Right lobe of liver (tissue), 6 donors: Measurements from ENCODE around the gene KCNQ1OT1. TPM values are rescaled to one million over a fixed set of nuclear protein-coding genes. Genes with fewer than 3 reads are reported as not detected.

Experiments
- ATAC-seq, 4 donors: fragments of 200-7000 bp; cut with Tn5 transposase; one replicate each; pipeline ENCODE4 v1.9.1; 2020; ENCODE audit warnings: mild to moderate bottlenecking in 4 of 4, moderate library complexity in 4 of 4
- DNase-seq, 3 donors: peaks; one replicate each; pipeline ENCODE4 v3.0.0-alpha.2; 2020
- H3K27ac ChIP-seq, 3 donors: fragments of 200-600 bp; one replicate each; pipeline ENCODE4 v1.8.0; 2022
- H3K27me3 ChIP-seq, 2 donors: fragments of 200-600 bp; one replicate each; pipeline ENCODE4 v1.8.0; 2022
- H3K36me3 ChIP-seq, 4 donors: fragments of 200-600 bp; sonication (generic) in 1 of 4; one replicate each; pipeline versions ENCODE4 v1.5.1 to v1.8.0; 2017 to 2022; ENCODE audit warnings: control low read depth in 1 of 4
- H3K4me1 ChIP-seq, 4 donors: fragments of 200-600 bp; sonication (generic) in 1 of 4; one replicate each; pipeline versions ENCODE4 v1.5.1 to v1.8.0; 2017 to 2022; ENCODE audit warnings: control low read depth in 1 of 4
- H3K4me3 ChIP-seq, 3 donors: fragments of 200-600 bp; one replicate each; pipeline ENCODE4 v1.8.0; 2022
- H3K9me3 ChIP-seq, 4 donors: fragments of 200-600 bp; sonication (generic) in 1 of 4; one replicate each; pipeline versions ENCODE4 v1.5.1 to v1.8.0; 2017 to 2022; ENCODE audit warnings: control low read depth in 1 of 4
- POLR2A ChIP-seq: fragments of 450-650 bp; IDR thresholded peaks from one replicate; pipeline ENCODE4 v1.6.1; 2017; ENCODE audit warnings: antibody characterized with exemption, mild to moderate bottlenecking
- WGBS: methylation state at CpG from one replicate; pipeline ENCODE4 v1.1.6; 2018; ENCODE audit warnings: low coverage, low lambda C conversion rate; ENCODE audit not compliant: insufficient coverage; ENCODE audit errors: missing lambda C conversion rate; 5-methylcytosine and 5-hydroxymethylcytosine counted together
- intact Hi-C, 2 donors: fragments of 100-400 bp; cut with DNase I; formaldehyde crosslinking; loops; one replicate each; pipeline versions ENCODE4 v1.11.2 to v1.14.1; 2022
- total RNA-seq, 6 experiments: library from RNA; depleted of rRNA in 2 of 6; stranded (reverse); fragments of >200 nt in 2 of 6; fragmentation: NEBNext Ultra II Directional in 3 of 6; extraction: Animal tissue kit (Norgen Biotek cat#: 25700) in 3 of 6; gene quantifications; one replicate each; pipeline versions ENCODE4 v1.1.0 to v1.2.4, GENCODE V29; 2016 to 2023
- TF ChIP-seq, protein P1 (sequence below), 4 donors: fragments of 200-600 bp in 3 of 4; fragments of 450-650 bp in 1 of 4; IDR thresholded peaks; one replicate each; pipeline versions ENCODE4 v1.5.1 to v1.8.0; 2016 to 2022; ENCODE audit warnings: antibody characterized with exemption in 4 of 4, mild to moderate bottlenecking in 2 of 4
- donor health status: DM: no; HTN: yes; CAD: no.
- donor health status: DM: no; HTN: no; CAD: no.
- donor health status: DM: no; HTN: no; CAD: no.
- donor health status: DM: no; HTN: yes; CAD: no.
- donor health status: DM: no; HTN: yes; CAD: no.

The KCNQ1OT1 gene
- total RNA-seq, 6 experiments from 2014 or later = 0.37 to 1.7 (median 0.60) TPM

DNA sequence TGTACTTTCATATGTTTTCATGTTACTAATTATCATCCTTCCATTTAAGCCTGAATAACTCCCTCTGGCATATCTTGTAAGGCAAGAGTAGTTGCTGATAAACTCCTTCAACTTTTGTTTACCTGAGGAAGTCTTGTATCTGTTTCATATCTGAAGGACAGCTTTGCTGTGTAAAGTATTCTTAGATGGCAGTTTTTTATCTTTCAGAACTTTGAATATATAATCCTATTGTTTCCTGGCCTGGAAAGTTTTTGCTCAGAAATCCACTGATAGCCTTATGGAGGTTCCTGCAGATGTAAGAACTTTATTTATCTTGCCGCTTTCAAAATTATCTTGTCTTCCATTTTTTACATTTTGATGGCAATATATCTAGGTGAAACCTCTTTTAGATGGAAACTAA, 69.1 kb downstream of the KCNQ1OT1 start:
- Histone ChIP-seq H3K27ac (no peak overlapping the region), H3K36me3 (no peaks in the 10 kb centered on the region), H3K4me1 (no peaks in the 10 kb centered on the region), H3K9me3 (peaks cover 0 to 20% (median 6%) of the 10 kb centered on the region in 4 donors), H3K27me3 (no peaks in the 10 kb centered on the region), H3K4me3 (no peak overlapping the region)
- WGBS = 92% methylated on average over 1 of the region's 1 CpG
- intact Hi-C loops = no loop called here
- no peak for ATAC-seq
- DNase-seq = no peak
- TF ChIP-seq, protein P1, sequence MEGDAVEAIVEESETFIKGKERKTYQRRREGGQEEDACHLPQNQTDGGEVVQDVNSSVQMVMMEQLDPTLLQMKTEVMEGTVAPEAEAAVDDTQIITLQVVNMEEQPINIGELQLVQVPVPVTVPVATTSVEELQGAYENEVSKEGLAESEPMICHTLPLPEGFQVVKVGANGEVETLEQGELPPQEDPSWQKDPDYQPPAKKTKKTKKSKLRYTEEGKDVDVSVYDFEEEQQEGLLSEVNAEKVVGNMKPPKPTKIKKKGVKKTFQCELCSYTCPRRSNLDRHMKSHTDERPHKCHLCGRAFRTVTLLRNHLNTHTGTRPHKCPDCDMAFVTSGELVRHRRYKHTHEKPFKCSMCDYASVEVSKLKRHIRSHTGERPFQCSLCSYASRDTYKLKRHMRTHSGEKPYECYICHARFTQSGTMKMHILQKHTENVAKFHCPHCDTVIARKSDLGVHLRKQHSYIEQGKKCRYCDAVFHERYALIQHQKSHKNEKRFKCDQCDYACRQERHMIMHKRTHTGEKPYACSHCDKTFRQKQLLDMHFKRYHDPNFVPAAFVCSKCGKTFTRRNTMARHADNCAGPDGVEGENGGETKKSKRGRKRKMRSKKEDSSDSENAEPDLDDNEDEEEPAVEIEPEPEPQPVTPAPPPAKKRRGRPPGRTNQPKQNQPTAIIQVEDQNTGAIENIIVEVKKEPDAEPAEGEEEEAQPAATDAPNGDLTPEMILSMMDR (IDR thresholded peaks at IDR 0.05) = no peak
- TF ChIP-seq POLR2A = no peak

GRCh38 chr11:2625183-2625582, 74.6 kb downstream of the KCNQ1OT1 start:
- ATAC-seq = no peak
- no peak for TF ChIP-seq POLR2A
- TF ChIP-seq, protein P1 (IDR thresholded peaks at IDR 0.05) = no peak
- Histone ChIP-seq H3K9me3 (peaks cover 0 to 7% (median under 1%) of the 10 kb centered on the region in 4 donors), H3K27me3 (no peaks in the 10 kb centered on the region), H3K4me1 (no peaks in the 10 kb centered on the region), H3K36me3 (no peaks in the 10 kb centered on the region), H3K27ac (no peak overlapping the region), H3K4me3 (no peak overlapping the region)
- no peak for DNase-seq
- 47% methylated on average over 3 of the region's 3 CpGs for whole genome bisulfite sequencing
- intact Hi-C loops = no loop called here

DNA sequence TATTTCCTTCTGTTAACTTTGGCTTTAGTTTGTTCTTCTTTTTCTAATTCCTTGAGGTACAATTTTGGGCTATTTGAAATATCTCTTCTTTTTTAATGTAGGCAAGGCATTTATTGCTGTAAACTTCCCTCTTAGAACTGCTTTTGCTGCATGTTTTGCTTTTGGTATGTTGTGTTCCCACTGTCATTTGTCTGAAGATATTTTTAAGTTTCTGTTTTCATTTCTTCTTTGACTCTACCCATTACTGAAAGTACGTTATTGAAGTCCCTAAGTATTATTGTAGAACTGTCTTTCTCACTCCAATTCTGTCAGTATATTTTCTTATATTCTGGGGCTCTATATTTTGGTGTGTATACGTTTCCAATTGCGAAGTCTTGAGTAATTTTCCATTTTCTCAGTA, 77.9 kb downstream of the KCNQ1OT1 start:
- WGBS = 21% methylated on average over 3 of the region's 3 CpGs
- peak in 1 of 4 donors; percentile 36 for ATAC-seq
- no peak overlapping the region for H3K27ac ChIP-seq
- intact Hi-C loops = no loop called here
- H3K4me1 ChIP-seq = no peaks in the 10 kb centered on the region
- H3K9me3 ChIP-seq = no peaks in the 10 kb centered on the region
- H3K36me3 ChIP-seq = no peaks in the 10 kb centered on the region
- TF ChIP-seq, protein P1 (IDR thresholded peaks at IDR 0.05) = no peak
- no peak for TF ChIP-seq POLR2A
- no peaks in the 10 kb centered on the region for H3K27me3 ChIP-seq
- DNase-seq = no peak
- no peak overlapping the region for H3K4me3 ChIP-seq

DNA sequence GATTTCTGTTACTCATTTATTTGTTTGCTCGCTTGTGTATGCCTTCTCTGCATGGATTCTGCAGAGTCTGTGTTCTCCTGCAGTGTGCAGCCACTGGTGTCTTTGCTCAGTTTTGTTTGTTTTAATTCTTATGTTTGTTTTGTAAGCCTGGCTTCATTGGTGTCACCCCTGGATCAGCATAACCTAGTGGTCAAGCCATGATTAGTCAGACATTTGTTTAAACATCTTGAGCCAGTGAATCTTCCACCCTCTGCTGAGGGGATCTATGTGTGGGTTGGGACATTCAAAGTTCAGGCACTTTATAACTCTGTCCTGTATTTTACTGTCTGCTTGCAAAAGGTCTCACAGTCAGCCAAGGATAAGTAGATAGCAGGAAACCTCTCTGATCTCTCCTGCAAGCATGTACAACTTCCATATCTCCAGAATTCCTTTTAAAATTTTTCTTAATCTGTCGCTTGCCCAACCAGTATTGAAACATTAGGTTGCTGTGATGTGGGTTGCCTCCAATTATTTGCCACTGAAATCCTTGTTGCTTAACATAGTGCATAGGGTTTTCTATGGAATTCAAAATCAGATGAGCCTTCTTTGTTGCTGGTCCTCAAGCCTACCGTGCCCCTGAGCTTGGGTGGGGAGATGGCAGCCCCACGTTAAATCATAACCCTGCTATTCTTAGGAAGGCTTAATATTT, 86.8 kb downstream of the KCNQ1OT1 start:
- 64% methylated on average over 4 of the region's 4 CpGs for WGBS
- Histone ChIP-seq H3K27me3 (no peaks in the 10 kb centered on the region), H3K36me3 (no peaks in the 10 kb centered on the region), H3K4me3 (no peak overlapping the region), H3K27ac (no peak overlapping the region), H3K9me3 (no peaks in the 10 kb centered on the region), H3K4me1 (no peaks in the 10 kb centered on the region)
- TF ChIP-seq, protein P1 (IDR thresholded peaks at IDR 0.05) = peak in 1 of 4 donors; percentile 7
- no peak for TF ChIP-seq POLR2A
- ATAC-seq = peak in 3 of 4 donors; percentile 45 to 97 (median 69)
- intact Hi-C loops = no loop called here
- peak in 1 of 3 donors; percentile 38 for DNase-seq
